GM12864 (cell line): ENCODE measurements around the gene TYW1.
"Not testable (repeated sequence)": the region's sequence is repeated elsewhere in the genome, so short reads cannot be mapped to it uniquely, and the experiment has no call there.

Source experiments
- DNase-seq: peaks from one replicate; pipeline ENCODE4 v3.0.0-alpha.2; 2011; ENCODE audit warnings: low read depth
- H3K4me3 ChIP-seq: 2 replicates; pipeline ENCODE4 v1.5.1; 2011; ENCODE audit warnings: mild to moderate bottlenecking, low read depth, low read length, control low read depth
- TF ChIP-seq, protein P1 (sequence below): IDR thresholded peaks from 2 replicates; pipeline ENCODE4 v1.5.1; 2011; ENCODE audit warnings: low read depth, mild to moderate bottlenecking, moderate library complexity, low read length, control low read depth, inconsistent platforms; ENCODE audit errors: missing control alignments

Gene TYW1

DNA sequence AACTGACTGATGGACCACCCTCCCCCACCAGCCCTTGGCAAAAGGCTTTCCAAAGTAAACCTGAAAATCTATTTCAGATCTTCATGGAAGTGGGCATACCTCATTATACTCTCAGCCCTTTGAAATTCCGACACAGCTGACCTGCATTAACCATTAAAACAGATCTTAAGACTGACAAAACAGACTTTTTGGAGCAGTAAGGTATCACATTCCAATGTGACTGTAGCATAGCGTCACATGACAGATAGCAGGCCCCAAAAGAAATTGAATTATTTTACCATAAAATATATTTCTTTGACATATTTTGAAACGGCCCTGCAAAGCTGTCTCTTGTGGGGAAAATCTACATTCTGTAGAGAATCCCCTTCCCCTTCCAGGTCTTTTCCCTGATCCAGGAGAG is 269.4 kb downstream of the TYW1 start:
- not testable (repeated sequence) for H3K4me3 ChIP-seq, DNase-seq

DNA sequence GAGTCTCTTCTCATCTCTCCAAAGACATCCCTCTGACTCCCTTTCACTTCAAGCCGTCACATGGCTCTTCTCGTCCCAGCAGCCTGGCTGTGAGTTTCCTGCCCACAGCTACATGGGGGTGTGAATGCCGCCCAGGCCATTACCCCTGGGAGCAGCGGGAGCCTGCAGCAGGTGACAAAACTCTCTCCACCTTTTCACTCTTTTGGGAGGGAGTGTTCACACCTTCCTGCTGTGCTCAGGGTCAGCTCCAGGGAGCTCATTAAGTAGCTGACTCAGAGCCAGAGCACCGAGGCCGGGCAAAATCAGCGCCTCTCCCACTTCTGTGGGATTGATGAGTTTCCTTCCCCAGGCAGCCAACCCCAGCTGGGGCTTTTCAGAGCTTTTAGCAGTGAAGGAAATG is 271.3 kb downstream of the TYW1 start:
- H3K4me3 ChIP-seq = no peak overlapping the region
- no peak for DNase-seq
- TF ChIP-seq, protein P1, sequence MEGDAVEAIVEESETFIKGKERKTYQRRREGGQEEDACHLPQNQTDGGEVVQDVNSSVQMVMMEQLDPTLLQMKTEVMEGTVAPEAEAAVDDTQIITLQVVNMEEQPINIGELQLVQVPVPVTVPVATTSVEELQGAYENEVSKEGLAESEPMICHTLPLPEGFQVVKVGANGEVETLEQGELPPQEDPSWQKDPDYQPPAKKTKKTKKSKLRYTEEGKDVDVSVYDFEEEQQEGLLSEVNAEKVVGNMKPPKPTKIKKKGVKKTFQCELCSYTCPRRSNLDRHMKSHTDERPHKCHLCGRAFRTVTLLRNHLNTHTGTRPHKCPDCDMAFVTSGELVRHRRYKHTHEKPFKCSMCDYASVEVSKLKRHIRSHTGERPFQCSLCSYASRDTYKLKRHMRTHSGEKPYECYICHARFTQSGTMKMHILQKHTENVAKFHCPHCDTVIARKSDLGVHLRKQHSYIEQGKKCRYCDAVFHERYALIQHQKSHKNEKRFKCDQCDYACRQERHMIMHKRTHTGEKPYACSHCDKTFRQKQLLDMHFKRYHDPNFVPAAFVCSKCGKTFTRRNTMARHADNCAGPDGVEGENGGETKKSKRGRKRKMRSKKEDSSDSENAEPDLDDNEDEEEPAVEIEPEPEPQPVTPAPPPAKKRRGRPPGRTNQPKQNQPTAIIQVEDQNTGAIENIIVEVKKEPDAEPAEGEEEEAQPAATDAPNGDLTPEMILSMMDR = no peak

DNA sequence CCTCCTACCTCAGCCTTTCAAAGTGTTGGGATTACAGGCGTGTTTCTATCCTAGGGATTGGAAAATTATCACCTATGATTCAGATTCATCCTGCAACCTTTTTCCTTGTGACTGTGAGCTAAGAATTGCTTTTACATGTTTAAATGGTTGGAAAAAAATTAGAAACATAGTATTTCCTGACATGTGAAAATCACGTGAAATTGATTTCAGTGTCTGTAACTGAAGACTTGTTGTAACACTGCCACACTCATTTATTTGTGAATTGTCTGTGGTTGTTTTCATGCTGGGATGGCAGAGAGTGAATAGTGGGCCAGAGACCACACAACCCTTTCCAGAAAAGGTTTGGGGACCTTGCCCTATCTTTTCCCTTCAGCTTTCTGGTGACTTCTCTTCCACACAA is 273.3 kb downstream of the TYW1 start:
- DNase-seq, H3K4me3 ChIP-seq: not testable (repeated sequence)
